Hematopoietic multipotent progenitor cell treated with erythropoietin and hydrocortisone succinate and interleukin-3 and kit ligand, for 17 days (in vitro differentiated cells): Measurements from ENCODE around the gene PDZK1.
"Not testable (repeated sequence)": the region's sequence is repeated elsewhere in the genome, so short reads cannot be mapped to it uniquely, and the experiment has no call there.

ENCODE experiments used
- DNase-seq: peaks from one replicate; pipeline ENCODE4 v3.0.0-alpha.2; 2015; ENCODE audit warnings: low spot score

Gene PDZK1

GRCh38 chr1:145710291-145711027 is 3.3 kb upstream of the PDZK1 start:
- no peak for DNase-seq

DNA sequence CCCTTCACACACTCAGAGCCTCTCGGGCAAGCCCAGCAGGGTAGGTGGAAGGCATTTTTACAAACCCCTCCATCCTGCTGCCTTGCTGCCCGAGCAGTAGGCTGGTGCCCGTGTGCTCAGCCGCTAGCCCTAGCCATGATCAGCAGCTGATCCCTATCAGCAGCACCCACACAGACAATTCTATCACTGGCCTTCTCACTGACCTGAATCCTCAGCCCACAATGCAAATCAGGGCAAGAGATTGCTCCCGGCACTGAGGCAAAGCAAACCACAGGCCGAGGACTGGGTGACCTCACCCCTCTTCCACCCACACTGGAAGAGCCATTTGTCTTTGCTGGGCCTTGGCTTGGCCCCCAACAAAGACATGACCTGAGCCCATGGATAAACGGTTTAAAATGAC is 895 bp upstream of the PDZK1 start:
- DNase-seq, result no peak

GRCh38 chr1:145706086-145706664 is 993 bp downstream of the PDZK1 start:
- DNase-seq, result no peak

DNA sequence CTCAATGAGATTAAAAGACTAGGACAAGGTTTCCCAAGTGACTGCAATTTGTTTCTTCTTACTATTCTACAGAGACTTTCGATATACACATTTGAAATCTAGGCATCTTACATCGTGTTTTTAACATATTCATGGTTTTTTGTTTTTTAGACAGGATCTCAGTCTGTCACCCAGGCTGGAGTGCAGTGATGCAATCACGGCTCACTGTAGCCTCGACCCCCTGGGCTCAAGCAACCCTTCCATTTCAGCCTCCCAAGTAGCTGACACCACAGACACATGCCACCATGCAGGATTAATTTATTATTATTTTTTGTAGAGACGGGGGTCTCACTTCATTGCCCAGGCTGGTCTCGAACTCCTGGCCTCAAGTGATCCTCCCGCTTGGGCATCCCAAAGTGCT is 1.5 kb downstream of the PDZK1 start:
- no peak for DNase-seq

GRCh38 chr1:145702826-145703225 is 4.3 kb downstream of the PDZK1 start:
- DNase-seq, result no peak

GRCh38 chr1:145702052-145702451 is 5.1 kb downstream of the PDZK1 start:
- no peak for DNase-seq

- no peak for DNase-seq
Measured at GRCh38 chr1:145701306-145701862, 5.8 kb downstream of the PDZK1 start.

DNA sequence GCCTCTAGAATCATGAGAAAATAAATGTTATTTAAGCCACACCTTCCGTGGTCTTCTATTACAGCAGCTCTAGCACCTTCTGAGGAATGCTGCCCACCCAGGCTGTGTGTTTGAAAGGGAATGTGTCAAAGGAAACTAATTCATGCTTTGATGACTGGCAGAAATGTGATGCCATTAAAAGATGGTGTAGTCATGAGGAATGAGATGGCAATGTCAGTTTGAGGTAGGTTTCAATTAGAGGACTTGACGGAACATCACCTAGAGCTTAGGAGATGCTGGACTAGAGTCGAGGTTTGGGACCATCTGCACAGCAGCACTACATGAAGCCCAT is 10.6 kb downstream of the PDZK1 start:
- DNase-seq, result no peak

DNA sequence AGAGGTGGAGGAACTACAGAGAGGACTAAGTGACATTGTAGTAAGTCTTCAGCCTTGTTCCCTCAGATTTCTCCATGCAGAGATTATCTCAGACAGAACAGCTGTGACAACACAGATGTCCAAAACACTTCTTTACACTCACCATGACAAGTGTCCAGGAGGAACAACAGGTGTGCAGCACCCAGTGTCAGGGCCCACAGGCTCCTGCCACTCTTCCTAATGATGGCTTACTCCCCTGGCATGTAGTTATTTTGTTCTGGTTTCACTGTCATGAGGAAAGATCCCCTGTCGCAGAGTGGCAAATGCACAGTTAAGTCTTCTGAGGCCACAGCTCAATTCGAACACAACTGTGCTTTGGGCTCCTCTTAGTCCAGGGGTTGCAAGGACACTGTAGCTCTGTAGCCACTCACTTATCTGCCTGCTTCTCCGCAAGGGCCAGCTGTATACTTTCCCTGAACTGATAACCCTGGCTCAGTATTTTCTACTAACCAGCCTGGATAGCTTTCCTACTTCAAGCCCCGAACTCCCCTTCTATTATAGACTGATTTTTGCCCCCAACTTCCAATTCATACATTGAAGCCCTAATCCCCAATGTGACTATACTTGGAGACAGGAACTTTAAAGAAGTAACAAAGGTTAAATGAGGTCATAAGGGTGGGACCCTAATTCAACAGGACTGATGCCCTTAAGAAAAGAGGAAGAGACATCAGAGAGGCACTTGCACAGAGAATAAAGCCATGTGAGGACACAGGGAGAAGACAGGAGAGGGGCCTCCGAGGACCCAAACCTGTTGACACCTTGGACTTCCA is 11.1 kb downstream of the PDZK1 start:
- DNase-seq, result no peak

- no peak for DNase-seq
Measured at GRCh38 chr1:145692785-145693443, 14.3 kb downstream of the PDZK1 start.

DNA sequence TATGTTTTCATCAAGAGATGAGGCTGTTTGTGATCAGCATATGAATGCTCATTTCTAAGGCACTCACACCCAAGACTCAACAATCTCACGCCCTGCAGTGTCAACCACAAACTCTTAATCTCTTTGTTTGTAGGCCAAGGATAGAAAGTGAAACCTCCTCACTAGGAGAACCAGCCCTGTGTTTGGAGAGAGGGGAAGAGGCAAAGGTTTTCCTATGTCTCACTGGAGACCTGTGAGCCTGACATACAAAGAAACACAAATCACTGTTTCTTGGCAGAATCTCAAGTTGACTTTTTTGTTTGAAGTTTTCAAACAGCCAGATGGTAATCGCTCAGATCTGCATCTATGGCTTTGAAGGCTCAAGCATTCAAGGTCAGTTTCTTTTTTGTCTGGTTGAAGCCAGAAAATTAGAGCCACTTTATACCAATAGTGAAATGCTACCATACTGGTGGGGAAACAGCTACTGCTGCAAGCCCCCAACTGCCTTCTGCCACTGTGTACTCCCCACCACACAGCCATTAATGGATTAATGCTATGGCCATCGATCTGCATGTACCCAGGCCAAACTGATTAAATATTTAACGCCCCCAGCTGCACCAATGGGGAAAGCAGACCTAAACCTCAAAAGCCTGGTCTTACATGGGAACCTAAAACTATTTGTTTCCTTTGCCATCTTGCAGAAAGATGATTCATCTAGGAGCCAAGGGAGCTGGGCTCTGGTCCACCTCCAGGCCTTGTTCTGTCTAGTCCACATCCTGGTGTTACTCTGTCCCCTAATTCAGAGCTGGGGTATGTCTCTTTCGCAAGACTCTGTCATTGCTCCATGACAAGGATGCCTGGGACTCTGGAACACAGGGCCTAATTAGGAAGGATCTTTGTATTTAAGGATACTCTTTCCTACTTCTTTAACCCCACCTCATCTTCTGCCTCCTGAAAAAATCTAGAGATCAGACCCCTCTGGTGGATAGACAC is 16.3 kb downstream of the PDZK1 start:
- no peak for DNase-seq

DNA sequence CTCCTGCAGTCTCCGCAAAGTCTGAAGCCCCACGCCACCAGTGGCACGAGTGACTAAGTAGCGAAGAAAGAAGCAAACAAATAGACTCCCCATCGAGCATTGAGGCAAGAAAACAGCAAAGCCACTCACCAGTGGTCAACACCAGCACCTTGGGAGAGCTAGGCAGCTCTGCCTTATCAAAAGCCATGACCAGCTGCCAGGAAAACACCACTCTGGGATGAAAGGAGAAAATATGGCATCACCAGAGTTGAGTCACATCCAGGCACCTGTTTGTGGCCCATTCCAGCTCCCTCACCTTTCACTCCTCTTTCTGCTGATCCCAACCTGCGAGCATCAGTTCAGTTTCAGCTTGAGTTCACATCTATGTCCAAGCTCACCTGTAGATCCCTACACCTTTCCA is 17.2 kb downstream of the PDZK1 start:
- no peak for DNase-seq

DNA sequence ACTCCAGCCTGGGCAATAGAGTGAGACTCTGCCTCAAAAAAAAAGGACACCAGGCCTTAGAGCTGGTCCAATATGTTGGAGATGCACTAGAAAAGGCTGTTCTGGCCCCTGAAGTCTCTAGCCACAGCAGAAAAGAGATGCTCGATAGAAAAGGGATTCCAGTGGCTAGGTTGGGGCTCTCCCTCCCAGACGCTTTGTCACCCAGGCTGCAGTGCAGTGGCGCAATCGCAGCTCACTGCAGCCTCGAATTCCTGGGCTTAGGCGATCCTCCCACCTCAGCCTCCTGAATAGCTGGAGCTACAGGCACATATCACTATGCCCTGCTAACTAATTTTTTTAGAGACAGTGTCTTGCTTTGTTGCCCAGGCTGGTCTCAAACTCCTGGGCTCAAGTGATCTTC is 18.2 kb downstream of the PDZK1 start:
- DNase-seq, result no peak

DNA sequence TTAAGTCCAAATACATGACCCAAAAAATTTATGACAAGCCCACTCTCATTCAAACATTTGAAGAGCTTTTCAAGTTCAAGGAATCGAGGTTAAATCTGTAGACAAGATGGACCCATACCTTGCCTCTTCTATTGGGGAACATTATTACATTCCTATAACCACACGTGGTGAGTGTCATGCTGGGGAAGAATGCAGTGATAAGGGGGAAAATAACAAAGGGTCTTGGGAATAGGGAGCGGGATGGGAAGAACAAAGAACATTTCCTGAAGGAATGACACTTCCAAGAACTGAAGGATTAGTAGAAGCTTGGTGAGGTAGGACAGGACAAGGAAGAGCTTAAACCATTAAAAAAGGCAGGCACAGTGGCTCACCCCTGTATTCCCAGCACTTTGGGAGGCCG is 18.8 kb downstream of the PDZK1 start:
- no peak for DNase-seq

DNA sequence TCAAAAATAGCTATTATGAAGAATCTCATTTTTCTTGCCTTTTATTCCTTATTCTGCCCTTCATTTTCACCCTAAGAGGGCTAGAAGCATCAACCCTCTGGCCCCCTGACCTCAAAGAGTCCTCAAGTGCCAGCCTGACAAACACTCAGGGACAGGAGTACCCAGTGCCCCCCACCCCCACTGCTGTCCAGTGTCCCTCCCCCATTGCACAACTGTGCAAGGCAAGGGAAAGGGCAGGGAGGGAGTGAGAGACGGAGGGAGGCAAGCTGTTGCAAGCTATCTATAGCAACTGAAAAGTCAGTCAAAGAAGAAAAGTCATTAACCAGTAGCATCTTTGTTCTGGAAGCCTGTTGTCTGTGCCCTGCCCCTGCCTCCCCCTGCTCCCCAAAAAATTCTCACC is 21.1 kb downstream of the PDZK1 start:
- DNase-seq, result not testable (repeated sequence)

- not testable (repeated sequence) for DNase-seq
Measured at GRCh38 chr1:145684858-145685257, 22.3 kb downstream of the PDZK1 start.

GRCh38 chr1:145673217-145673616 is 34.0 kb downstream of the PDZK1 start:
- DNase-seq, result not testable (repeated sequence)

GRCh38 chr1:145670995-145671745 is 36.0 kb downstream of the PDZK1 start:
- not testable (repeated sequence) for DNase-seq

DNA sequence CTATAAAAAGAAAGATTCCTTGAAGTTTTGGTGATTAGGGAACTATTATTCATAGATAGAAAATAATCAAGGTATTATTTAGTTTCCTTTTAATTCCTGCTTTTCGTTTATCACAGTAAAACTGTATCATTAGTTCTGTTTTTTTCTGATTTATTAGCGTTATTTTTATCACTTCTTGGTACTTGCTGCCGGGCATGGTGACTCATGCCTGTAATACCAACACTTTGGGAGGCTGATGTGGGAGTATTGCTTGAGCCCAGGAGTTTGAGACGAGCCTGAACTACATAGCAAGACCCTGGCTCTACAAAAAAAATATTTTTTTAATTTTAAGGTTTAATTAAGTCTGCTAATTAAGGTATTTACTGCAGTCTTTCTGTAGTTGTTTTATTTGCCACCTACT is 42.2 kb downstream of the PDZK1 start:
- DNase-seq, result not testable (repeated sequence)

- not testable (repeated sequence) for DNase-seq
Measured at GRCh38 chr1:145662502-145662901, 44.7 kb downstream of the PDZK1 start.
